Posterior vena cava (tissue), 2 donors: ENCODE measurements around the gene CCDC136. TPM values are rescaled to one million over a fixed set of nuclear protein-coding genes. Genes with fewer than 3 reads are reported as not detected.

Experiments used
- DNase-seq: peaks from one replicate; pipeline ENCODE4 v3.0.0-alpha.2; 2020; ENCODE audit warnings: low spot score
- intact Hi-C, 2 donors: fragments of 100-400 bp; cut with DNase I; formaldehyde crosslinking; loops; one replicate each; pipeline versions ENCODE4 v1.14.1 to v1.14.2; 2022 to 2023
- total RNA-seq, 2 donors: library from RNA; stranded (reverse); fragmentation: NEBNext Ultra II Directional; extraction: Animal tissue kit (Norgen Biotek cat#: 25700); gene quantifications; one replicate each; pipeline ENCODE4 v1.2.1, GENCODE V29; 2021
- donor health status: DM: yes; HTN: yes; CAD: no.
- donor health status: DM: yes; HTN: yes; CAD: no.

CCDC136 gene
- total RNA-seq, 2 donors from 2014 or later, result 13.3 to 23.1 TPM

DNA sequence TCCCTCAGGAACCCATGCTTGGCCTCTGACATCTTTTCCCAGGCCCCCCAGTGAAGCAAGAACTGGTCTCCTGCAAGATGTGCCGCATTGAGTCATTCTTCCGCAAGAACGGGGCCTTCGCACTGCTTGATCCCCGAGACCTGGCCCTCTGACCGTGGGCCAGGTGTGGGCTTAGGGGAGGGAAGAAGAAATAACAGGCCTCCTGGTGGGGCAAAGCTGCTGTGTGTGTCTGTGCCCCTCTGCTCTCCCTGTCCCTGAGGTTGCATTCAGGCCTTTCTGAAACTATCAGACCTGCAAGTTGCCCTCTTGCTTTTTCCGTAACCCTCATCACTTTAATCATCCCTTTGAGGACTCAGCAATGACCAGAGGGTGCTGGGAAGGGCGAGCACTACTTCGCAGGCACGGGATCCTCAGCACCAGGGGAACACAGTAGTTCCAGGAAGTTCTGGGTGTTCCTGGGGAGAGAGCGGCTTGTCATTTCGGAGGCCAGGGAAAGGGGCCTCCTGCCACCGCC, 76.9 kb downstream of the CCDC136 start:
- no peak for DNase-seq
- intact Hi-C loops, result no loop called here

- no peak for DNase-seq
- intact Hi-C loops, result no loop called here
These were observed 77.6 kb downstream of the CCDC136 start for GRCh38 chr7:128869138-128869943.

- DNase-seq, result no peak
- intact Hi-C loops, result no loop called here
These were observed 78.1 kb downstream of the CCDC136 start for GRCh38 chr7:128869944-128870285.

- intact Hi-C loops, result no loop called here
These were observed 79.3 kb downstream of the CCDC136 start for GRCh38 chr7:128871050-128871449.

More at GRCh38 chr7:128871050-128871449, 79.3 kb downstream of the CCDC136 start:
- no peak for DNase-seq

Other genes with a start within 250 kb of the CCDC136 start
- gene GARIN1A, start 119.7 kb upstream of the CCDC136 start, total RNA-seq, result 1 to 10 TPM; 2.9 to 3.0 TPM
- gene CALU, start 52.6 kb upstream of the CCDC136 start, total RNA-seq, result 100 to 1,000 TPM; 262 to 393 TPM
- gene OPN1SW, start 16.2 kb upstream of the CCDC136 start, total RNA-seq, result not detected
- gene FLNC, start 38.4 kb downstream of the CCDC136 start, total RNA-seq, result 100 to 1,000 TPM; 440 to 856 TPM
- 100 to 1,000 TPM; 106 to 115 TPM for gene ATP6V1F, start 70.9 kb downstream of the CCDC136 start, total RNA-seq
- 1 to 10 TPM in 1 of 2 donors, under 1 TPM in 1; 0.95 to 1.3 TPM for gene KCP, start 118.7 kb downstream of the CCDC136 start, total RNA-seq
- gene IRF5, start 146.0 kb downstream of the CCDC136 start, total RNA-seq, result 10 to 100 TPM in 1 of 2 donors, 1 to 10 TPM in 1; 5.8 to 10.3 TPM